Measurements from ENCODE around the gene RHOBTB3.

DNA sequence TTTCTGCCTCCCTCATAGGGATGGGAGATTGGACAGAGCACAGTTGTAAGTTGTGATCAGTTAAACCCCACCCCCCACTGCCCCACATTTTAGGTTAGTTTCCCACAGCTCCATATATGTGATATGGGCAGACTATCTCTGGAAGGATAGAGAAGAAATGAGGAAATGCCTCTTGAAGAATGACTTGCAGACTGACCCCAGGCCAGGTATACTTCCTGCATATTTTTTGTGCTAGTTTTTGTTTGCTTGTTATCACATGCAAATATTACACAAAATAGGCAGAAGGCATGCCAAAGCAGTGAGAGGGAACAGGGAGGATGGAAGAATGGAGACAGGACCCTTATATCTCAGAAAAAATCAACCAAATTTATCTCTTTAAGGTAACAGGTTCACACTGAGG lies 101.5 kb downstream of the RHOBTB3 start:
- TF ChIP-seq, protein P1, sequence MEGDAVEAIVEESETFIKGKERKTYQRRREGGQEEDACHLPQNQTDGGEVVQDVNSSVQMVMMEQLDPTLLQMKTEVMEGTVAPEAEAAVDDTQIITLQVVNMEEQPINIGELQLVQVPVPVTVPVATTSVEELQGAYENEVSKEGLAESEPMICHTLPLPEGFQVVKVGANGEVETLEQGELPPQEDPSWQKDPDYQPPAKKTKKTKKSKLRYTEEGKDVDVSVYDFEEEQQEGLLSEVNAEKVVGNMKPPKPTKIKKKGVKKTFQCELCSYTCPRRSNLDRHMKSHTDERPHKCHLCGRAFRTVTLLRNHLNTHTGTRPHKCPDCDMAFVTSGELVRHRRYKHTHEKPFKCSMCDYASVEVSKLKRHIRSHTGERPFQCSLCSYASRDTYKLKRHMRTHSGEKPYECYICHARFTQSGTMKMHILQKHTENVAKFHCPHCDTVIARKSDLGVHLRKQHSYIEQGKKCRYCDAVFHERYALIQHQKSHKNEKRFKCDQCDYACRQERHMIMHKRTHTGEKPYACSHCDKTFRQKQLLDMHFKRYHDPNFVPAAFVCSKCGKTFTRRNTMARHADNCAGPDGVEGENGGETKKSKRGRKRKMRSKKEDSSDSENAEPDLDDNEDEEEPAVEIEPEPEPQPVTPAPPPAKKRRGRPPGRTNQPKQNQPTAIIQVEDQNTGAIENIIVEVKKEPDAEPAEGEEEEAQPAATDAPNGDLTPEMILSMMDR (IDR thresholded peaks at IDR 0.05), result no peak
- no peak for TF ChIP-seq POLR2A (IDR thresholded peaks at IDR 0.05)
